Trophoblast cell (in vitro differentiated cells and primary cell): ENCODE results near the gene AVP.

ENCODE experiments used
- DNase-seq, 2 donors: peaks; one replicate each; pipeline ENCODE4 v3.0.0-alpha.2; 2016
- H2AFZ ChIP-seq: 2 replicates; pipeline ENCODE4 v1.6.1; 2013; ENCODE audit warnings: low read length, moderate library complexity, mild to moderate bottlenecking; ENCODE audit not compliant: insufficient read depth, poor library complexity
- H2AK5ac ChIP-seq: 2 replicates; pipeline ENCODE4 v1.6.1; 2013; ENCODE audit warnings: mild to moderate bottlenecking, low read length
- H2BK120ac ChIP-seq: 2 replicates; pipeline ENCODE4 v1.6.1; 2013; ENCODE audit warnings: low read length, mild to moderate bottlenecking, moderate library complexity; ENCODE audit not compliant: insufficient read depth, poor library complexity
- H2BK12ac ChIP-seq: 2 replicates; pipeline ENCODE4 v1.6.1; 2013; ENCODE audit warnings: mild to moderate bottlenecking, low read length, moderate library complexity
- H2BK5ac ChIP-seq: 2 replicates; pipeline ENCODE4 v1.6.1; 2013; ENCODE audit warnings: low read length, low read depth, moderate library complexity, mild to moderate bottlenecking; ENCODE audit not compliant: poor library complexity
- H3K14ac ChIP-seq: 2 replicates; pipeline ENCODE4 v1.6.1; 2013; ENCODE audit warnings: mild to moderate bottlenecking, low read length
- H3K18ac ChIP-seq: 2 replicates; pipeline ENCODE4 v1.6.1; 2013; ENCODE audit warnings: mild to moderate bottlenecking, low read length
- H3K23ac ChIP-seq: 2 replicates; pipeline ENCODE4 v1.6.1; 2013; ENCODE audit warnings: low read length
- H3K27ac ChIP-seq: 2 replicates; pipeline ENCODE4 v1.5.1; 2013; ENCODE audit warnings: low read depth, mild to moderate bottlenecking, inconsistent platforms, low read length, moderate library complexity
- H3K27me3 ChIP-seq: 2 replicates; pipeline ENCODE4 v1.6.1; 2013; ENCODE audit warnings: inconsistent platforms, mild to moderate bottlenecking, low read length, moderate library complexity; ENCODE audit not compliant: insufficient read depth
- H3K36me3 ChIP-seq, 2 experiments: 1 replicate in 1 of 2; 2 replicates in 1 of 2; pipeline ENCODE4 v1.6.1; 2013; ENCODE audit warnings: low read length in 2 of 2, mild to moderate bottlenecking in 2 of 2, moderate library complexity in 1 of 2; ENCODE audit not compliant: insufficient read depth in 2 of 2, control insufficient read depth in 1 of 2
- H3K4ac ChIP-seq: 2 replicates; pipeline ENCODE4 v1.6.1; 2013; ENCODE audit warnings: low read depth, mild to moderate bottlenecking, low read length, moderate library complexity
- H3K4me1 ChIP-seq, 2 experiments: 1 replicate in 1 of 2; 2 replicates in 1 of 2; pipeline ENCODE4 v1.6.1; 2013; ENCODE audit warnings: low read length in 2 of 2, mild to moderate bottlenecking in 2 of 2, moderate library complexity in 1 of 2; ENCODE audit not compliant: insufficient read depth in 2 of 2, control insufficient read depth in 1 of 2
- H3K4me2 ChIP-seq: 2 replicates; pipeline ENCODE4 v1.6.1; 2013; ENCODE audit warnings: inconsistent platforms, mild to moderate bottlenecking, low read length, moderate library complexity
- H3K4me3 ChIP-seq: 2 replicates; pipeline ENCODE4 v1.5.1; 2013; ENCODE audit warnings: mild to moderate bottlenecking, low read depth, low read length, inconsistent platforms
- H3K79me1 ChIP-seq: one replicate; pipeline ENCODE4 v1.6.1; 2013; ENCODE audit warnings: low read length
- H3K79me2 ChIP-seq: 2 replicates; pipeline ENCODE4 v1.6.1; 2013; ENCODE audit warnings: low read length, mild to moderate bottlenecking; ENCODE audit not compliant: control insufficient read depth, insufficient read depth, poor library complexity
- H3K9ac ChIP-seq: 2 replicates; pipeline ENCODE4 v1.6.1; 2013; ENCODE audit warnings: mild to moderate bottlenecking, low read length
- H3K9me3 ChIP-seq: 2 replicates; pipeline ENCODE4 v1.6.1; 2013; ENCODE audit warnings: low read depth, mild to moderate bottlenecking, control low read depth, inconsistent platforms, low read length; ENCODE audit not compliant: insufficient read depth
- H4K12ac ChIP-seq: 2 replicates; pipeline ENCODE4 v1.6.1; 2013; ENCODE audit warnings: low read depth, mild to moderate bottlenecking, low read length, moderate library complexity
- H4K8ac ChIP-seq: 2 replicates; pipeline ENCODE4 v1.6.1; 2013; ENCODE audit warnings: low read depth, mild to moderate bottlenecking, low read length, moderate library complexity
- H4K91ac ChIP-seq: one replicate; pipeline ENCODE4 v1.6.1; 2013; ENCODE audit warnings: low read depth, mild to moderate bottlenecking, low read length, moderate library complexity
- WGBS: extraction: QIAGEN DNeasy Blood & Tissue Kit; methylation state at CpG from one replicate; pipeline ENCODE4 v1.1.7; 2013; ENCODE audit warnings: missing lambda C conversion rate; ENCODE audit not compliant: insufficient read length, insufficient coverage; ENCODE audit errors: extremely low coverage; 5-methylcytosine and 5-hydroxymethylcytosine counted together

AVP gene

DNA sequence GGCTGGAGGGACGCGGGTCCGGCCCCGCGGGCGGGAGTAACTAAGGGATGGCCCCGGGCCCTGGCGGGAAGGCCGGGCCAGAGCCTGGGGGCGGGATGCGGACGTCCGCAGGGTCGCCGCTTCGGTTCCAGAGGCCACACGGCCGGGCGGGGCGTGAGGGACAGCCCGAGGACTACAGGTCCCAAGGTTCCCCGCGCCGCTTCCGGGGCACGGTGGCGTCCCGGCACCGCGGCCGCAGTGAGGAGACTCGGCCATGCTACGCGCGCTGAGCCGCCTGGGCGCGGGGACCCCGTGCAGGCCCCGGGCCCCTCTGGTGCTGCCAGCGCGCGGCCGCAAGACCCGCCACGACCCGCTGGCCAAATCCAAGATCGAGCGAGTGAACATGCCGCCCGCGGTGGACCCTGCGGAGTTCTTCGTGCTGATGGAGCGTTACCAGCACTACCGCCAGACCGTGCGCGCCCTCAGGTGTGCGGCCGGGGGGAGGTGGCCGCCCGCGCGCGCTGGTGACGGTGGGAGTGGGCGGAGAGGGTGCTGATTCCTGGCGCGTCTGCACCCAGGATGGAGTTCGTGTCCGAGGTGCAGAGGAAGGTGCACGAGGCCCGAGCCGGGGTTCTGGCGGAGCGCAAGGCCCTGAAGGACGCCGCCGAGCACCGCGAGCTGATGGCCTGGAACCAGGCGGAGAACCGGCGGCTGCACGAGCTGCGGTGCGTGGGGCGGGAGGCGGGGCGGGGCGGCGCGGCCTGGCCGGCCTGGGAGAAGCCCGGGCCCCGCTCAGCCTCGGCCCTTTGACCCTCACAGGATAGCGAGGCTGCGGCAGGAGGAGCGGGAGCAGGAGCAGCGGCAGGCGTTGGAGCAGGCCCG is 38.5 kb downstream of the AVP start, which contains the start of gene MRPS26:
Gene MRPS26, plus strand, starts transcription at position 237 of the 861 bp plus-strand sequence. Its CDS starts 17 bp downstream, at position 254.
- Histone ChIP-seq H3K9ac (peak within 1 kb of the TSS; percentile 88), H3K14ac (peak within 1 kb of the TSS; percentile 80), H3K79me1 (peaks cover 13% of the 10 kb centered on the region), H4K8ac (peak within 1 kb of the TSS; percentile 93), H2BK5ac (peak within 1 kb of the TSS; percentile 38), H3K4me1 (peaks cover 3 to 7% of the 10 kb centered on the region in 2 experiments), H3K4me2 (peak within 1 kb of the TSS; percentile 90), H2AFZ (peak within 1 kb of the TSS; percentile 86), H4K12ac (peak within 1 kb of the TSS; percentile 88), H3K9me3 (peaks cover 2% of the 10 kb centered on the region), H3K79me2 (peaks cover 9% of the 10 kb centered on the region), H2AK5ac (peak within 1 kb of the TSS; percentile 27), H3K36me3 (peaks cover 20 to 26% of the 10 kb centered on the region in 2 experiments), H3K18ac (peak within 1 kb of the TSS; percentile 77), H3K4ac (peak within 1 kb of the TSS; percentile 31), H3K27me3 (no peaks in the 10 kb centered on the region), H3K27ac (peak within 1 kb of the TSS; percentile 43), H3K4me3 (peak within 1 kb of the TSS; percentile 86), H3K23ac (no peak within 1 kb of the TSS), H4K91ac (peak within 1 kb of the TSS; percentile 71), H2BK12ac (no peak within 1 kb of the TSS), H2BK120ac (peak within 1 kb of the TSS; percentile 18)
- WGBS: no CpG with 5 or more reads among the region's 104 CpGs
- peak; percentile 88 to 92 for DNase-seq

DNA sequence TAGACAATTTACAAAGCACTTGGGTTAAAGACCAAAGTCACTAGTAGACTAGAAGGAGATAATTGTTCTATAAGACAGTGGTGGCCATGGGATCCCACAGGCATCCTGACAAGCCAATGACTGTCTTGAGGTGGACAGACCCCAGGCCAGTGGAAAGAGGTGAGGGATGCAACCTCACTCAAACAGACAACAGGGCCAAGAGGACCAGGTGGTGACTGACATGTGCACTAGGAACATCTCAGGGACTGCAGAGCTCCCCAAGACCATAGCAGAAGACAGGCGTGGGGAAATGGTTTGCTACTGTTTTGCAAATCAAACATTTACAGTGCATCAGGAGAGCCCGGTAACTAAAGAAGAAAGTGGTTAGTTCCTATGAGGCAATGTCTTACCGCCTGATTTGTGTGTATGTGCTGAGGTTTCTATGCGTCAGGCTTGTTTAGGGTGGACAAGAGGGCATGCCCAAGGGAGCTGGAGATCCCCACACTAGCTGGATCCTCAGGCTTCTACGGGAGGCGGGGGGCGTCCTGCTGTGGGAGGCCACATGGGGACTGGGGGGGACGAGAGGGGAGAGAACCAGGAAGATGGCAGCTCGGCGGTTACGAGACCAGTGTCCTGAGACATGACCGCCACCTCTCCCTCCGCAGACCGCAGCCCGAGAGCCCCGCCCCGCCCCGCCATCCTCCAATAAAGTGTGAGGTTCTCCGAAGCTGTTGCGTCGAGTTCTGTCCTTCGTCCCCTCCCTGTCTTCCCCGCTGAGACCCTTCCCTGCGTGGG is 39.3 kb downstream of the AVP start:
- peaks cover 3 to 7% of the 10 kb centered on the region in 2 experiments for H3K4me1 ChIP-seq
- peaks cover 2% of the 10 kb centered on the region for H3K9me3 ChIP-seq
- H4K12ac ChIP-seq: peak overlapping the region; percentile 28
- H3K79me1 ChIP-seq: peaks cover 13% of the 10 kb centered on the region
- peak overlapping the region; percentile 68 for H3K14ac ChIP-seq
- DNase-seq: peak in 1 of 2 donors; percentile 45
- peak overlapping the region; percentile 86 for H3K4me3 ChIP-seq
- no peak overlapping the region for H3K23ac ChIP-seq
- H3K27ac ChIP-seq: peak overlapping the region; percentile 43
- no peaks in the 10 kb centered on the region for H3K27me3 ChIP-seq
- H2BK12ac ChIP-seq: no peak overlapping the region
- peaks cover 9% of the 10 kb centered on the region for H3K79me2 ChIP-seq
- peak overlapping the region; percentile 71 for H4K91ac ChIP-seq
- H2AK5ac ChIP-seq: no peak overlapping the region
- peak overlapping the region; percentile 93 for H4K8ac ChIP-seq
- no CpG with 5 or more reads among the region's 24 CpGs for WGBS
- peak overlapping the region; percentile 38 for H2BK5ac ChIP-seq
- peak overlapping the region; percentile 59 for H3K9ac ChIP-seq
- peaks cover 20 to 30% of the 10 kb centered on the region in 2 experiments for H3K36me3 ChIP-seq
- peak overlapping the region; percentile 90 for H3K4me2 ChIP-seq
- no peak overlapping the region for H3K4ac ChIP-seq
- H2BK120ac ChIP-seq: peak overlapping the region; percentile 18
- peak overlapping the region; percentile 61 for H2AFZ ChIP-seq
- peak overlapping the region; percentile 54 for H3K18ac ChIP-seq

DNA sequence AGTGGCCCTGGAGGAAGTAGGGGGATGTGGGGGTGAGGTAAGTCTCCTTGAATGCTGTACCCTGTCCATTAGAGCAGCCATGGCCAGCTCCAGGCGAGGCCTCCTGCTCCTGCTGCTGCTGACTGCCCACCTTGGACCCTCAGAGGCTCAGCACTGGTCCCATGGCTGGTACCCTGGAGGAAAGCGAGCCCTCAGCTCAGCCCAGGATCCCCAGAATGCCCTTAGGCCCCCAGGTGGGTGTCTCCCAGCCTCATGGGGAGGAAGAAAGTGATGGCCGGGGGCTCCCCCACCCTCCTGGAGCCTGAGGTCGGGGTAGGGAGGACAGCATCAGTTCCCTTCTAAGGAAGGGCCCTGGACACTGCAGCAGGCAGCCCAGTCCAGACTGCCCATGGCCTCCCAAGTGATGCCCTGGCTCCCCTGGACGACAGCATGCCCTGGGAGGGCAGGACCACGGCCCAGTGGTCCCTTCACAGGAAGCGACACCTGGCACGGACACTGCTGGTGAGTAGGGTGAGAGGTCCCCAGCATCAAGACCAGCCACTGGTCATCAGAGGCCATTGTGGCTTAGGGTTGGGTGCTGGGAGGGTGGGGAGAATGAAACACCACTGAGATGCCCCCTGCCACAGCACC is 40.1 kb downstream of the AVP start:
- no peak overlapping the region for H2BK120ac ChIP-seq
- no peaks in the 10 kb centered on the region for H3K27me3 ChIP-seq
- no peaks in the 10 kb centered on the region for H3K9me3 ChIP-seq
- no peak overlapping the region for H3K4ac ChIP-seq
- no peak overlapping the region for H4K8ac ChIP-seq
- no peak overlapping the region for H2AK5ac ChIP-seq
- no peak overlapping the region for H3K18ac ChIP-seq
- H4K12ac ChIP-seq: no peak overlapping the region
- no peak for DNase-seq
- no peak overlapping the region for H4K91ac ChIP-seq
- H3K14ac ChIP-seq: no peak overlapping the region
- no peak overlapping the region for H2BK5ac ChIP-seq
- H2AFZ ChIP-seq: no peak overlapping the region
- no CpG with 5 or more reads among the region's 8 CpGs for WGBS
- H3K36me3 ChIP-seq: peaks cover 24 to 30% of the 10 kb centered on the region in 2 experiments
- H3K4me2 ChIP-seq: no peak overlapping the region
- H3K9ac ChIP-seq: no peak overlapping the region
- H2BK12ac ChIP-seq: no peak overlapping the region
- no peak overlapping the region for H3K4me3 ChIP-seq
- H3K23ac ChIP-seq: no peak overlapping the region
- no peak overlapping the region for H3K27ac ChIP-seq
- H3K4me1 ChIP-seq: peaks cover 3 to 7% of the 10 kb centered on the region in 2 experiments
- peaks cover 9% of the 10 kb centered on the region for H3K79me2 ChIP-seq
- H3K79me1 ChIP-seq: peaks cover 13% of the 10 kb centered on the region

DNA sequence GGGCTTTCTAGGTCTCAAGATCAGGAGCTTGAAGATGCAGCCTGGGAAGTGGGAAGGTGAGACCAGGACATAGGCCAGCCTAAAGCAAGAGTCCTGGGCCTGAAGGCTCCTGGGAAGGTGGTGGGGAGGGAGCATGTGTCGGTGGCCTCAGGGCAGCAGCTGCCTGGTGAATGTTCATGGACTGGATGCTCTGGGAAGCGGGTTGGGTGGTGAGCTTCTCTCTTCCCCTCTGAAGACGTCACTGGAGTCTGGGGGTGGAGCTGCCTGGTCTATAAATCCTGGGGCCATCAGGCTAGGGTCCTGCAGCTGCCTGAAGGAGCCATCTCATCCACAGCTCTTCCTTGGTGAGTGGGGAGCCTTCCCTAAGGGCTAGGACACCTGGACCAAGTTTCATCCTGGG is 41.2 kb downstream of the AVP start, which contains the start of gene GNRH2:
Gene GNRH2, plus strand, starts transcription at position 301 of the 400 bp plus-strand sequence. CDS start 793 bp downstream, outside the sequence.
- peaks cover 3 to 7% of the 10 kb centered on the region in 2 experiments for H3K4me1 ChIP-seq
- H3K14ac ChIP-seq: no peak within 1 kb of the TSS
- no peak within 1 kb of the TSS for H4K8ac ChIP-seq
- no peak within 1 kb of the TSS for H3K4me3 ChIP-seq
- H3K4ac ChIP-seq: no peak within 1 kb of the TSS
- H2BK12ac ChIP-seq: no peak within 1 kb of the TSS
- H3K36me3 ChIP-seq: peaks cover 21 to 30% of the 10 kb centered on the region in 2 experiments
- H4K91ac ChIP-seq: no peak within 1 kb of the TSS
- WGBS: no CpG with 5 or more reads among the region's 3 CpGs
- no peak within 1 kb of the TSS for H3K4me2 ChIP-seq
- peaks cover 13% of the 10 kb centered on the region for H3K79me1 ChIP-seq
- H3K23ac ChIP-seq: no peak within 1 kb of the TSS
- H3K27me3 ChIP-seq: no peaks in the 10 kb centered on the region
- H3K9ac ChIP-seq: no peak within 1 kb of the TSS
- no peak within 1 kb of the TSS for H2BK120ac ChIP-seq
- no peak within 1 kb of the TSS for H4K12ac ChIP-seq
- H2BK5ac ChIP-seq: no peak within 1 kb of the TSS
- H3K18ac ChIP-seq: no peak within 1 kb of the TSS
- H3K27ac ChIP-seq: no peak within 1 kb of the TSS
- no peak within 1 kb of the TSS for H2AFZ ChIP-seq
- H2AK5ac ChIP-seq: no peak within 1 kb of the TSS
- no peaks in the 10 kb centered on the region for H3K9me3 ChIP-seq
- H3K79me2 ChIP-seq: peaks cover 9% of the 10 kb centered on the region
- no peak for DNase-seq
